HG03457 (cell line): ENCODE results near the gene MECP2.
A peak's percentile ranks its signal among the peaks of the same experiment; 100 is the strongest.

Experiments used
- ATAC-seq: cut with Tn5 transposase; IDR thresholded peaks from one replicate; pipeline ENCODE4 v1.9.1; 2021; ENCODE audit warnings: moderate number of reproducible peaks; ENCODE audit not compliant: unreplicated experiment

MECP2 gene

GRCh38 chrX:154019633-154020528 lies 77.6 kb downstream of the MECP2 start, which contains the start of gene IRAK1:
Gene IRAK1, minus strand, starts transcription at chrX:154019902. Its CDS starts 90 bp downstream, at chrX:154019812.
- peak; percentile 60 for ATAC-seq

GRCh38 chrX:154019061-154019621 lies 78.4 kb downstream of the MECP2 start:
- ATAC-seq = no peak

- ATAC-seq = no peak
Measured at GRCh38 chrX:154018518-154019060, 78.9 kb downstream of the MECP2 start.

- no peak for ATAC-seq
Measured at GRCh38 chrX:154017766-154018517, 79.6 kb downstream of the MECP2 start.

GRCh38 chrX:154016366-154017076 lies 81.0 kb downstream of the MECP2 start:
- no peak for ATAC-seq

- no peak for ATAC-seq
Measured at GRCh38 chrX:154015581-154016264, 81.8 kb downstream of the MECP2 start.

- ATAC-seq = no peak
Measured at GRCh38 chrX:154014429-154015380, 82.8 kb downstream of the MECP2 start.

GRCh38 chrX:154013614-154014360 lies 83.7 kb downstream of the MECP2 start:
- no peak for ATAC-seq

GRCh38 chrX:154013001-154013421 lies 84.5 kb downstream of the MECP2 start:
- ATAC-seq = no peak

- no peak for ATAC-seq
Measured at GRCh38 chrX:154012336-154012991, 85.1 kb downstream of the MECP2 start.

GRCh38 chrX:154011376-154012335 lies 85.9 kb downstream of the MECP2 start:
- ATAC-seq = no peak

GRCh38 chrX:154010330-154011087 lies 87.0 kb downstream of the MECP2 start:
- ATAC-seq = no peak

GRCh38 chrX:154008521-154008920 lies 89.0 kb downstream of the MECP2 start:
- ATAC-seq = no peak

GRCh38 chrX:154006947-154007346 lies 90.6 kb downstream of the MECP2 start:
- ATAC-seq = no peak

- no peak for ATAC-seq
Measured at GRCh38 chrX:154004315-154004714, 93.2 kb downstream of the MECP2 start.

- ATAC-seq = no peak
Measured at GRCh38 chrX:154002215-154002719, 95.2 kb downstream of the MECP2 start.
